HG03439 (cell line): ENCODE results near the gene CCDC85B.
A peak's percentile ranks its signal among the peaks of the same experiment; 100 is the strongest.
"Not testable (repeated sequence)": the region's sequence is repeated elsewhere in the genome, so short reads cannot be mapped to it uniquely, and the experiment has no call there.

Experiments
- ATAC-seq: cut with Tn5 transposase; IDR thresholded peaks from one replicate; pipeline ENCODE4 v1.9.1; 2021; ENCODE audit warnings: mild to moderate bottlenecking, moderate library complexity; ENCODE audit not compliant: unreplicated experiment

Gene CCDC85B

GRCh38 chr11:65890324-65891218 is at the start of gene CCDC85B:
Gene CCDC85B, plus strand, starts transcription at chr11:65890673. Its CDS starts 111 bp downstream, at chr11:65890784.
- ATAC-seq = peak; percentile 55

- ATAC-seq = no peak
Observed at GRCh38 chr11:65842144-65842543, 48.3 kb upstream of the CCDC85B start.

GRCh38 chr11:65843811-65844210 is 46.7 kb upstream of the CCDC85B start:
- no peak for ATAC-seq

GRCh38 chr11:65844231-65844872 is 46.1 kb upstream of the CCDC85B start:
- no peak for ATAC-seq

- no peak for ATAC-seq
Observed at GRCh38 chr11:65847746-65848145, 42.7 kb upstream of the CCDC85B start.

GRCh38 chr11:65848693-65849092 is 41.8 kb upstream of the CCDC85B start:
- not testable (repeated sequence) for ATAC-seq

- ATAC-seq = no peak
Observed at GRCh38 chr11:65849366-65849765, 41.1 kb upstream of the CCDC85B start.

- ATAC-seq = no peak
Observed at GRCh38 chr11:65849771-65850216, 40.7 kb upstream of the CCDC85B start.

GRCh38 chr11:65850217-65851082 is 40.0 kb upstream of the CCDC85B start:
- ATAC-seq = no peak

- no peak for ATAC-seq
Observed at GRCh38 chr11:65851083-65851579, 39.3 kb upstream of the CCDC85B start.

- no peak for ATAC-seq
Observed at GRCh38 chr11:65851811-65852507, 38.5 kb upstream of the CCDC85B start.

- ATAC-seq = no peak
Observed at GRCh38 chr11:65852508-65853245, 37.8 kb upstream of the CCDC85B start.

GRCh38 chr11:65853246-65853979 is 37.1 kb upstream of the CCDC85B start:
- no peak for ATAC-seq

GRCh38 chr11:65854161-65854592 is 36.3 kb upstream of the CCDC85B start:
- ATAC-seq = no peak

- no peak for ATAC-seq
Observed at GRCh38 chr11:65854852-65855837, 35.3 kb upstream of the CCDC85B start.

- ATAC-seq = no peak
Observed at GRCh38 chr11:65855927-65856363, 34.5 kb upstream of the CCDC85B start.

- ATAC-seq = peak; percentile 29
Observed at GRCh38 chr11:65856689-65857499, 33.6 kb upstream of the CCDC85B start.
